Lung (tissue), 12 donors: ENCODE results near the gene ELMOD3. TPM values are rescaled to one million over a fixed set of nuclear protein-coding genes. Genes with fewer than 3 reads are reported as not detected.

Experiments used
- ATAC-seq: fragments of 200-7000 bp; cut with Tn5 transposase; one replicate; pipeline ENCODE4 v1.9.1; 2020; ENCODE audit warnings: moderate number of reproducible peaks; ENCODE audit not compliant: insufficient read depth, low FRiP score
- DNase-seq, 3 donors: peaks; one replicate each; pipeline ENCODE4 v3.0.0-alpha.2; 2013 to 2017
- H3K27ac ChIP-seq, 2 donors: one replicate each; pipeline ENCODE4 v1.5.1; 2013; ENCODE audit warnings: mild to moderate bottlenecking in 2 of 2, moderate library complexity in 2 of 2, control low read depth in 1 of 2, inconsistent platforms in 1 of 2, low read depth in 1 of 2, low read length in 1 of 2
- H3K27me3 ChIP-seq, 3 donors: one replicate each; pipeline ENCODE4 v1.5.1; 2013; ENCODE audit warnings: low read length in 2 of 3; ENCODE audit not compliant: control insufficient read depth in 3 of 3, insufficient read depth in 3 of 3
- H3K36me3 ChIP-seq, 4 donors: one replicate each; pipeline ENCODE4 v1.5.1; 2013; ENCODE audit warnings: low read length in 4 of 4, mild to moderate bottlenecking in 1 of 4, moderate library complexity in 1 of 4; ENCODE audit not compliant: control insufficient read depth in 4 of 4, insufficient read depth in 4 of 4
- H3K4me1 ChIP-seq, 5 donors: one replicate each; pipeline ENCODE4 v1.5.1; 2013; ENCODE audit warnings: low read length in 5 of 5, mild to moderate bottlenecking in 2 of 5, moderate library complexity in 1 of 5; ENCODE audit not compliant: control insufficient read depth in 5 of 5, insufficient read depth in 5 of 5
- H3K4me3 ChIP-seq: one replicate; pipeline ENCODE4 v1.5.1; 2013; ENCODE audit warnings: mild to moderate bottlenecking, control low read depth, moderate library complexity
- H3K9ac ChIP-seq, 2 donors: one replicate each; pipeline ENCODE4 v1.5.1; 2013; ENCODE audit warnings: low read length in 2 of 2, control low read depth in 1 of 2; ENCODE audit not compliant: insufficient read depth in 1 of 2
- H3K9me3 ChIP-seq, 4 donors: one replicate each; pipeline ENCODE4 v1.5.1; 2013; ENCODE audit warnings: low read length in 3 of 4, mild to moderate bottlenecking in 1 of 4, moderate library complexity in 1 of 4; ENCODE audit not compliant: control insufficient read depth in 4 of 4, insufficient read depth in 3 of 4
- CTCF ChIP-seq: IDR thresholded peaks from 2 replicates; pipeline ENCODE4 v1.5.1; 2012; ENCODE audit warnings: mild to moderate bottlenecking; ENCODE audit errors: control extremely low read depth, extremely low read depth
- WGBS, 2 donors: extraction: QIAGEN DNeasy Blood & Tissue Kit; methylation state at CpG; one replicate each; pipeline ENCODE4 v1.1.7; 2013; 5-methylcytosine and 5-hydroxymethylcytosine counted together
- polyA plus RNA-seq, 2 donors: library from polyadenylated mRNA; stranded (reverse); fragments of 200-250 nt; gene quantifications; one replicate each; pipeline ENCODE4 v1.2.1, GENCODE V29; 2013
- total RNA-seq, 2 donors: library from RNA; depleted of rRNA in 1 of 2; stranded (reverse); fragments of >200 nt in 1 of 2; gene quantifications; one replicate each; pipeline ENCODE4 v1.2.1, GENCODE V29; 2014 to 2021
- donor health status: control.
- donor health status: control.
- donor health status: Bipolar disorder and iron deficiency.
- donor health status: healthy.
- donor health status: DM: yes; HTN: yes; CAD: no.

The ELMOD3 gene
- total and polyA plus RNA-seq, 4 donors = 11.9 to 26.5 (median 14.7) TPM

GRCh38 chr2:85400023-85400422 lies 45.5 kb downstream of the ELMOD3 start:
- peaks cover 0 to 6% (median 0%) of the 10 kb centered on the region in 5 donors for H3K4me1 ChIP-seq
- H3K4me3 ChIP-seq = no peak overlapping the region
- TF ChIP-seq CTCF = no peak
- no peak for DNase-seq
- no peak overlapping the region for H3K27ac ChIP-seq
- WGBS, 2 donors = 90 to 92% methylated on average over 8 of the region's 8 CpGs
- H3K36me3 ChIP-seq = peaks cover 0 to 30% (median 0%) of the 10 kb centered on the region in 4 donors
- no peak overlapping the region for H3K9ac ChIP-seq
- H3K9me3 ChIP-seq = peaks cover 0 to 3% (median 0%) of the 10 kb centered on the region in 4 donors
- H3K27me3 ChIP-seq = no peaks in the 10 kb centered on the region
- ATAC-seq = no peak

GRCh38 chr2:85400541-85401463 lies 46.2 kb downstream of the ELMOD3 start:
- Histone ChIP-seq H3K27ac (no peak overlapping the region), H3K4me3 (no peak overlapping the region), H3K9me3 (peaks cover 0 to 3% (median 0%) of the 10 kb centered on the region in 4 donors), H3K27me3 (no peaks in the 10 kb centered on the region), H3K36me3 (peaks cover 0 to 24% (median 0%) of the 10 kb centered on the region in 4 donors), H3K9ac (no peak overlapping the region), H3K4me1 (peaks cover 0 to 6% (median 0%) of the 10 kb centered on the region in 5 donors)
- WGBS, 2 donors = 87 to 88% methylated on average over 14 of the region's 14 CpGs
- ATAC-seq (no peak), DNase-seq (no peak)
- TF ChIP-seq CTCF = no peak

DNA sequence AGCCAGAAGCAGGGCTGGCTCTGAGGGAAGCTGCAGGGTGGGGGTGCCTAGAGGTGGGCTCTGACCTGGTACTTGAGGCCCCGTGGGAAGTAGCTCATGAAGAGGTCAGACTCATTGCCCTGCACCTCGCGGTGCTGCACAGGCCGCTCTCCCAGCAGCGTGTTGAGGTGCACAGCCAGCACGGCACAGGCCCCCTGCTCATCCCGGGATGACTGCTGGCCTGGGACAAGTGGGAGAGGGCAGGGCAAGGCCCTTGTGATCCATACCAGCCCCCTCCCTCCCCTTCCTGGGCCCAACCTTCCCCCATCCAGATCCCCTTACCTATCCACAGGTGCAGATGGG lies 46.9 kb downstream of the ELMOD3 start:
- H3K36me3 ChIP-seq = peaks cover 0 to 24% (median 0%) of the 10 kb centered on the region in 4 donors
- DNase-seq (no peak), ATAC-seq (no peak)
- H3K9ac ChIP-seq = no peak overlapping the region
- 94 to 98% methylated on average over 7 of the region's 7 CpGs for WGBS, 2 donors
- H3K4me1 ChIP-seq = peaks cover 0 to 3% (median 0%) of the 10 kb centered on the region in 5 donors
- H3K27ac ChIP-seq = no peak overlapping the region
- H3K27me3 ChIP-seq = no peaks in the 10 kb centered on the region
- no peak overlapping the region for H3K4me3 ChIP-seq
- TF ChIP-seq CTCF = no peak
- peaks cover 0 to 3% (median 0%) of the 10 kb centered on the region in 4 donors for H3K9me3 ChIP-seq
